H9 (cell line): ENCODE data around the gene CD79A. TPM values are rescaled to one million over a fixed set of nuclear protein-coding genes. Genes with fewer than 3 reads are reported as not detected.

Source experiments
- DNase-seq: peaks from one replicate; pipeline ENCODE4 v3.0.0-alpha.2; 2017
- H2AFZ ChIP-seq: one replicate; pipeline ENCODE4 v1.6.1; 2013; ENCODE audit warnings: mild to moderate bottlenecking, low read length, control low read depth, moderate library complexity
- H2AK5ac ChIP-seq: 2 replicates; pipeline ENCODE4 v1.6.1; 2013; ENCODE audit warnings: low read length, control low read depth, mixed read lengths; ENCODE audit not compliant: insufficient read length
- H2BK120ac ChIP-seq: one replicate; pipeline ENCODE4 v1.6.1; 2013; ENCODE audit warnings: low read depth, mild to moderate bottlenecking, low read length, control low read depth, inconsistent platforms; ENCODE audit not compliant: poor library complexity, severe bottlenecking
- H2BK12ac ChIP-seq: 2 replicates; pipeline ENCODE4 v1.6.1; 2013; ENCODE audit warnings: low read length, control low read depth, mixed read lengths, low read depth; ENCODE audit not compliant: insufficient read length
- H2BK15ac ChIP-seq: 2 replicates; pipeline ENCODE4 v1.6.1; 2013; ENCODE audit warnings: low read depth, low read length, control low read depth
- H2BK20ac ChIP-seq: one replicate; pipeline ENCODE4 v1.6.1; 2013; ENCODE audit warnings: low read depth, mild to moderate bottlenecking, low read length, control low read depth, inconsistent platforms; ENCODE audit not compliant: poor library complexity, severe bottlenecking
- H2BK5ac ChIP-seq: 2 replicates; pipeline ENCODE4 v1.6.1; 2013; ENCODE audit warnings: low read length, control low read depth, mixed read lengths; ENCODE audit not compliant: insufficient read length
- H3K14ac ChIP-seq: 2 replicates; pipeline ENCODE4 v1.6.1; 2013; ENCODE audit warnings: low read length, control low read depth; ENCODE audit not compliant: insufficient read depth
- H3K18ac ChIP-seq: 2 replicates; pipeline ENCODE4 v1.6.1; 2013; ENCODE audit warnings: low read depth, mild to moderate bottlenecking, mixed read lengths, low read length, control low read depth; ENCODE audit not compliant: insufficient read length
- H3K23ac ChIP-seq: 2 replicates; pipeline ENCODE4 v1.6.1; 2013; ENCODE audit warnings: low read length, control low read depth, mixed read lengths, low read depth; ENCODE audit not compliant: insufficient read length
- H3K23me2 ChIP-seq: 2 replicates; pipeline ENCODE4 v1.6.1; 2013; ENCODE audit warnings: low read depth, mild to moderate bottlenecking, mixed read lengths, low read length, control low read depth; ENCODE audit not compliant: insufficient read length, poor library complexity, severe bottlenecking
- H3K27ac ChIP-seq: 2 replicates; pipeline ENCODE4 v1.5.1; 2013; ENCODE audit warnings: low read length, control low read depth, mixed read lengths, low read depth; ENCODE audit not compliant: insufficient read length
- H3K27me3 ChIP-seq: 2 replicates; pipeline ENCODE4 v1.6.1; 2013; ENCODE audit warnings: low read length, control low read depth, inconsistent platforms; ENCODE audit not compliant: insufficient read depth
- H3K4ac ChIP-seq: 2 replicates; pipeline ENCODE4 v1.6.1; 2013; ENCODE audit warnings: low read depth, mild to moderate bottlenecking, control low read depth, inconsistent platforms, low read length, moderate library complexity
- H3K4me1 ChIP-seq: 2 replicates; pipeline ENCODE4 v1.6.1; 2013; ENCODE audit warnings: low read length, control low read depth, inconsistent platforms; ENCODE audit not compliant: insufficient read depth
- H3K4me2 ChIP-seq: 2 replicates; pipeline ENCODE4 v1.6.1; 2013; ENCODE audit warnings: low read length, control low read depth, mixed read lengths; ENCODE audit not compliant: insufficient read length, insufficient read depth
- H3K56ac ChIP-seq: 2 replicates; pipeline ENCODE4 v1.6.1; 2013; ENCODE audit warnings: low read depth, mild to moderate bottlenecking, mixed read lengths, low read length, control low read depth; ENCODE audit not compliant: insufficient read length
- H3K79me1 ChIP-seq: 2 replicates; pipeline ENCODE4 v1.6.1; 2013; ENCODE audit warnings: low read depth, mild to moderate bottlenecking, moderate library complexity, low read length, control low read depth, inconsistent platforms; ENCODE audit not compliant: insufficient read depth, poor library complexity, severe bottlenecking
- H3K79me2 ChIP-seq: 2 replicates; pipeline ENCODE4 v1.6.1; 2013; ENCODE audit warnings: low read length, control low read depth, inconsistent platforms; ENCODE audit not compliant: insufficient read depth
- H3K9ac ChIP-seq: 2 replicates; pipeline ENCODE4 v1.6.1; 2013; ENCODE audit warnings: low read length, control low read depth, mixed read lengths; ENCODE audit not compliant: insufficient read length; ENCODE audit errors: extremely low read depth
- H3K9me3 ChIP-seq: one replicate; pipeline ENCODE4 v1.6.1; 2013; ENCODE audit warnings: low read depth, low read length, inconsistent platforms; ENCODE audit not compliant: control insufficient read depth
- H3T11ph ChIP-seq: one replicate; pipeline ENCODE4 v1.6.1; 2013; ENCODE audit warnings: mild to moderate bottlenecking, low read length, control low read depth, inconsistent platforms
- H4K20me1 ChIP-seq: one replicate; pipeline ENCODE4 v1.6.1; 2013; ENCODE audit not compliant: control insufficient read depth, insufficient read length, insufficient read depth
- H4K5ac ChIP-seq: 2 replicates; pipeline ENCODE4 v1.6.1; 2013; ENCODE audit warnings: low read depth, mild to moderate bottlenecking, mixed read lengths, low read length, control low read depth; ENCODE audit not compliant: insufficient read length
- H4K8ac ChIP-seq: replicated peaks from 2 replicates; pipeline ENCODE4 v1.6.1; 2013; ENCODE audit warnings: low read length, control low read depth, mixed read lengths, low read depth; ENCODE audit not compliant: insufficient read length
- H4K91ac ChIP-seq: 2 replicates; pipeline ENCODE4 v1.6.1; 2013; ENCODE audit warnings: low read depth, mild to moderate bottlenecking, moderate library complexity, mixed read lengths, low read length, control low read depth; ENCODE audit not compliant: insufficient read length
- H3K27ac Mint-ChIP-seq, 3 experiments: 2 replicates in 2 of 3; 3 replicates in 1 of 3; pipeline ENCODE4 v1.8.0; 2020 to 2021; ENCODE audit warnings: mixed read lengths in 3 of 3, mild to moderate bottlenecking in 1 of 3, moderate library complexity in 1 of 3
- H3K27me3 Mint-ChIP-seq: 2 replicates; pipeline ENCODE4 v1.8.0; 2021; ENCODE audit warnings: low read depth, mild to moderate bottlenecking, moderate library complexity, mixed read lengths
- H3K36me3 Mint-ChIP-seq, 3 experiments: 2 replicates in 2 of 3; 3 replicates in 1 of 3; pipeline ENCODE4 v1.8.0; 2020 to 2021; ENCODE audit warnings: low read depth in 3 of 3, mixed read lengths in 3 of 3; ENCODE audit not compliant: insufficient read depth in 1 of 3
- H3K4me1 Mint-ChIP-seq, 2 experiments: 2 replicates each; pipeline ENCODE4 v1.8.0; 2020; ENCODE audit warnings: mixed read lengths in 2 of 2
- H3K4me3 Mint-ChIP-seq, 2 experiments: 2 replicates in 1 of 2; 3 replicates in 1 of 2; pipeline ENCODE4 v1.8.0; 2020 to 2021; ENCODE audit warnings: mild to moderate bottlenecking in 2 of 2, mixed read lengths in 2 of 2, moderate library complexity in 1 of 2
- H3K9me3 Mint-ChIP-seq, 2 experiments: 2 replicates in 1 of 2; 3 replicates in 1 of 2; pipeline ENCODE4 v1.8.0; 2020; ENCODE audit warnings: mild to moderate bottlenecking in 2 of 2, mixed read lengths in 2 of 2, moderate library complexity in 1 of 2
- CTCF ChIP-seq: fragments of 200-600 bp; sonication (generic); conservative IDR thresholded peaks from 3 replicates; pipeline ENCODE4 v1.8.0; 2021; ENCODE audit warnings: antibody characterized with exemption, mild to moderate bottlenecking
- WGBS: extraction: QIAGEN DNeasy Blood & Tissue Kit; methylation state at CpG from one replicate; pipeline ENCODE4 v1.1.7; 2013; ENCODE audit warnings: missing lambda C conversion rate, low lambda C conversion rate, mixed read lengths; ENCODE audit not compliant: insufficient read length; ENCODE audit errors: extremely low coverage; 5-methylcytosine and 5-hydroxymethylcytosine counted together
- total RNA-seq: library from RNA; stranded (reverse); gene quantifications from 2 replicates; pipeline ENCODE4 v1.2.1, GENCODE V29; 2021

The CD79A gene
- total RNA-seq, 1 experiment from 2014 or later = 0.22 TPM

DNA sequence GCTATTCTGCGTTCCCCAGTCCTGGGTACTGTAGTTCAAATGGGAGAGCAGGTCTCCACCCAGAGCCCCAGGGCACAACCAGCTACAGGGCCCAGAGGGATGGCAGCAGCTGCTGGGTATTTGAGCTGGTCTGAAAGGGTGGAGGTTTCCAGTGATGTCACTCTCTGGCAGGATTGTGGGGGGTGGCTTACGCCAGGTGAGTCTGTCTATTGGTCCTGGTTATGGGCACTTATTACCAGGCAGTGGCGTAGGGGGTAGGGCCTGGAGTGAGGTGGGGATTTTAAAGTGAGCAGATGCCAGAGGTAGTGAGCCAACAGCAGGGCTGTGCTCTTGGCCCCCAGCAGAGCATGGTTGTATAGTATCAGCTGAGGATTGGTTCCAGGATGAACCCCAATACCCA, 10.8 kb upstream of the CD79A start:
- Histone ChIP-seq H4K5ac (no peak overlapping the region), H3K79me1 (peaks cover 22% of the 10 kb centered on the region), H2AFZ (no peak overlapping the region), H3K9ac (no peak overlapping the region), H3T11ph (no peak overlapping the region), H3K4me1 (no peaks in the 10 kb centered on the region; the same call in 1 of the 2 replicates), H3K27me3 (no peaks in the 10 kb centered on the region), H3K14ac (no peak overlapping the region), H3K18ac (no peak overlapping the region), H3K56ac (no peak overlapping the region), H3K4ac (no peak overlapping the region), H2AK5ac (no peak overlapping the region), H2BK12ac (no peak overlapping the region), H3K9me3 (no peaks in the 10 kb centered on the region), H3K23ac (no peak overlapping the region), H4K20me1 (no peaks in the 10 kb centered on the region), H3K27ac (no peak overlapping the region), H2BK15ac (no peak overlapping the region), H2BK20ac (no peak overlapping the region), H2BK120ac (no peak overlapping the region), H3K23me2 (peaks cover under 1% of the 10 kb centered on the region), H4K91ac (no peak overlapping the region), H3K4me2 (no peak overlapping the region), H4K8ac (no peak overlapping the region), H2BK5ac (no peak overlapping the region), H3K79me2 (peaks cover 21% of the 10 kb centered on the region)
- no peak for TF ChIP-seq CTCF
- no peaks in the 10 kb centered on the region for H3K27me3 Mint-ChIP-seq
- H3K27ac Mint-ChIP-seq = peak overlapping the region; percentile 65 to 94 (median 93); a peak in 5 of 7 replicates
- H3K9me3 Mint-ChIP-seq = no peaks in the 10 kb centered on the region; a peak in 1 of 5 replicates
- H3K4me3 Mint-ChIP-seq = peak overlapping the region in 1 of 2 experiments; percentile 34; a peak in 1 of 5 replicates
- H3K36me3 Mint-ChIP-seq = peaks cover 65 to 97% (median 86%) of the 10 kb centered on the region in 3 experiments
- DNase-seq = no peak
- no CpG with 5 or more reads among the region's 3 CpGs for WGBS
- peaks cover 30 to 45% of the 10 kb centered on the region in 2 experiments for H3K4me1 Mint-ChIP-seq
